Peyer's patch (tissue), 4 donors: ENCODE measurements around the gene PTTG1IP. TPM values are rescaled to one million over a fixed set of nuclear protein-coding genes. Genes with fewer than 3 reads are reported as not detected.

Experiments
- DNase-seq, 3 donors: peaks; one replicate each; pipeline ENCODE4 v3.0.0-alpha.2; 2017 to 2019
- H3K27ac ChIP-seq, 4 donors: fragments of 200-600 bp; sonication (generic); one replicate each; pipeline ENCODE4 v1.5.1; 2016 to 2019
- H3K27me3 ChIP-seq, 2 donors: fragments of 200-600 bp; sonication (generic); one replicate each; pipeline ENCODE4 v1.5.1; 2019
- H3K36me3 ChIP-seq, 3 donors: fragments of 200-600 bp; sonication (generic); one replicate each; pipeline ENCODE4 v1.5.1; 2016 to 2019
- H3K4me1 ChIP-seq, 4 donors: fragments of 200-600 bp; sonication (generic); one replicate each; pipeline ENCODE4 v1.5.1; 2016 to 2019
- H3K4me3 ChIP-seq, 4 donors: fragments of 200-600 bp; sonication (generic); 1 replicate in 3 of 4; 2 replicates in 1 of 4; pipeline ENCODE4 v1.5.1; 2016 to 2019; ENCODE audit warnings: mild to moderate bottlenecking in 1 of 4
- H3K9me3 ChIP-seq, 4 donors: fragments of 200-600 bp; sonication (generic); one replicate each; pipeline ENCODE4 v1.5.1; 2016 to 2019; ENCODE audit warnings: mild to moderate bottlenecking in 1 of 4
- POLR2A ChIP-seq, 2 donors: fragments of 450-650 bp; IDR thresholded peaks; one replicate each; pipeline ENCODE4 v1.5.1; 2017; ENCODE audit warnings: antibody characterized with exemption in 2 of 2, mild to moderate bottlenecking in 2 of 2, moderate library complexity in 2 of 2
- total RNA-seq, 4 donors: library from RNA; depleted of rRNA; stranded (reverse); fragments of >200 nt; gene quantifications; one replicate each; pipeline ENCODE4 v1.1.0, GENCODE V29; 2016
- TF ChIP-seq, protein P1 (sequence below), 6 experiments: fragments of 450-650 bp in 4 of 6; fragments of 200-600 bp in 2 of 6; sonication (generic) in 1 of 6; IDR thresholded peaks; one replicate each; pipeline ENCODE4 v1.5.1; 2017 to 2019; ENCODE audit warnings: antibody characterized with exemption in 6 of 6, mild to moderate bottlenecking in 3 of 6, moderate library complexity in 1 of 6

The PTTG1IP gene
- total RNA-seq, 4 donors from 2014 or later = 69.3 to 495 (median 390) TPM

DNA sequence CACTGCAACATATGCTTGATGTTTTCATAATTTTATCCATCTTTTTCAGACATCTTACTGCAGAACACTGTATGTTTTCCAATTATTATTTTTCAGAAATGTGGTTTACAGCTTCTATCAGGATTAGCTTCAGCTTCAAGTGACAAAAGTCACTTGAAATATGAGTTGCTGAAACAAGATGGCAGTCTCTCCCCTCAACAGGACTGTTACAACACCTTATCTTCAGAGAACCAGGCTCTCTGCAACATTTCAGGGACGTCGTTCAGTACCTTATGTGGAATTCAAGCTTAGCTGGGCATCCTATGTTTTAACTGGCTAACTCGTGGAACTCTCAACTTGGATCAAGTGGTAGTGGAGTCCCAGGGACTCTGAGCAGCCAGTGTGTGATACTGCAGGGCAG lies 69.8 kb downstream of the PTTG1IP start:
- TF ChIP-seq POLR2A (IDR thresholded peaks at IDR 0.05) = no peak
- TF ChIP-seq, protein P1, sequence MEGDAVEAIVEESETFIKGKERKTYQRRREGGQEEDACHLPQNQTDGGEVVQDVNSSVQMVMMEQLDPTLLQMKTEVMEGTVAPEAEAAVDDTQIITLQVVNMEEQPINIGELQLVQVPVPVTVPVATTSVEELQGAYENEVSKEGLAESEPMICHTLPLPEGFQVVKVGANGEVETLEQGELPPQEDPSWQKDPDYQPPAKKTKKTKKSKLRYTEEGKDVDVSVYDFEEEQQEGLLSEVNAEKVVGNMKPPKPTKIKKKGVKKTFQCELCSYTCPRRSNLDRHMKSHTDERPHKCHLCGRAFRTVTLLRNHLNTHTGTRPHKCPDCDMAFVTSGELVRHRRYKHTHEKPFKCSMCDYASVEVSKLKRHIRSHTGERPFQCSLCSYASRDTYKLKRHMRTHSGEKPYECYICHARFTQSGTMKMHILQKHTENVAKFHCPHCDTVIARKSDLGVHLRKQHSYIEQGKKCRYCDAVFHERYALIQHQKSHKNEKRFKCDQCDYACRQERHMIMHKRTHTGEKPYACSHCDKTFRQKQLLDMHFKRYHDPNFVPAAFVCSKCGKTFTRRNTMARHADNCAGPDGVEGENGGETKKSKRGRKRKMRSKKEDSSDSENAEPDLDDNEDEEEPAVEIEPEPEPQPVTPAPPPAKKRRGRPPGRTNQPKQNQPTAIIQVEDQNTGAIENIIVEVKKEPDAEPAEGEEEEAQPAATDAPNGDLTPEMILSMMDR (IDR thresholded peaks at IDR 0.05) = no peak
- Histone ChIP-seq H3K4me1 (peaks cover 0 to 27% (median 6%) of the 10 kb centered on the region in 4 donors), H3K27ac (no peak overlapping the region), H3K9me3 (no peaks in the 10 kb centered on the region), H3K4me3 (no peak overlapping the region), H3K27me3 (no peaks in the 10 kb centered on the region), H3K36me3 (peaks cover 0 to 44% (median 0%) of the 10 kb centered on the region in 3 donors)
- no peak for DNase-seq

DNA sequence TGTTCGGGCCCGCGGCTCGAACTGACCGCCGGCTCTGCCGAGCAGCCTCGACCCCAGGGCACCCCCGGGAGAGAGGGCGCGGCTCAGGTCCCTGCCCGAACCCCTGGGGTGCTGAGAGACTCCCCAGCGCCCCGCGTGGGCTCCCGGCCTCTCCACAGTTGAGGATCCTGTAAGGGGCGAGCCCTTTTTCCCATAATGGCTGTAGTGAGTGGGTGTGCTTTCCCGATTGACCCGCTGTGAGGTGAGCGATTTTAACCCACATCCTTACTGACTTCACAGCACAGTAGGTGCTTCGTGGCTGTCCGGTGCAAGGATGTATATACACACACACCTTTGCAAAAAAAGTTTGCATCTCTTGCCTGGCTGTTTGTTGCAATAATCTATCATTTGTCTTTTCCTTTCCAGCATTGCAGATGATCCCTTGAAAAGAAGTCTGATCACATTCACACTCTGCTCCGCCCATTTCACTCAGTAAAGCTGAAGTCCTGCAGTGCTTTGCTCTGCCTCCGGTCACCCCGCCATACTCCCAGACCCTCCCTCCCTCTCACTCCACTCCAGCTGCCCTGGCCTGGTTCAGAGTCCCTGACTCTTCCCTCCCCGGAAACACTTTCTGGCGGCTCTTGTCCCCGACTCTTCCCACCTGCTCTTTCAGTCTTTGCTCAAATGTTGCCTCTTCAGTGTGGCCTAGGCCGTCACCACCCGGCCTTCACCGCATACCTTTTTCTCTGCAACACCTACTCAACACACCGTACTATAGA lies 70.9 kb downstream of the PTTG1IP start:
- H3K27me3 ChIP-seq = no peaks in the 10 kb centered on the region
- no peak for DNase-seq
- H3K36me3 ChIP-seq = peaks cover 0 to 34% (median 0%) of the 10 kb centered on the region in 3 donors
- H3K27ac ChIP-seq = peak overlapping the region; percentile 64 to 86 (median 69)
- TF ChIP-seq POLR2A (IDR thresholded peaks at IDR 0.05) = no peak
- TF ChIP-seq, protein P1 (IDR thresholded peaks at IDR 0.05) = no peak
- no peaks in the 10 kb centered on the region for H3K9me3 ChIP-seq
- peaks cover 0 to 27% (median 6%) of the 10 kb centered on the region in 4 donors for H3K4me1 ChIP-seq
- H3K4me3 ChIP-seq = peak overlapping the region; percentile 81 to 99 (median 88)

DNA sequence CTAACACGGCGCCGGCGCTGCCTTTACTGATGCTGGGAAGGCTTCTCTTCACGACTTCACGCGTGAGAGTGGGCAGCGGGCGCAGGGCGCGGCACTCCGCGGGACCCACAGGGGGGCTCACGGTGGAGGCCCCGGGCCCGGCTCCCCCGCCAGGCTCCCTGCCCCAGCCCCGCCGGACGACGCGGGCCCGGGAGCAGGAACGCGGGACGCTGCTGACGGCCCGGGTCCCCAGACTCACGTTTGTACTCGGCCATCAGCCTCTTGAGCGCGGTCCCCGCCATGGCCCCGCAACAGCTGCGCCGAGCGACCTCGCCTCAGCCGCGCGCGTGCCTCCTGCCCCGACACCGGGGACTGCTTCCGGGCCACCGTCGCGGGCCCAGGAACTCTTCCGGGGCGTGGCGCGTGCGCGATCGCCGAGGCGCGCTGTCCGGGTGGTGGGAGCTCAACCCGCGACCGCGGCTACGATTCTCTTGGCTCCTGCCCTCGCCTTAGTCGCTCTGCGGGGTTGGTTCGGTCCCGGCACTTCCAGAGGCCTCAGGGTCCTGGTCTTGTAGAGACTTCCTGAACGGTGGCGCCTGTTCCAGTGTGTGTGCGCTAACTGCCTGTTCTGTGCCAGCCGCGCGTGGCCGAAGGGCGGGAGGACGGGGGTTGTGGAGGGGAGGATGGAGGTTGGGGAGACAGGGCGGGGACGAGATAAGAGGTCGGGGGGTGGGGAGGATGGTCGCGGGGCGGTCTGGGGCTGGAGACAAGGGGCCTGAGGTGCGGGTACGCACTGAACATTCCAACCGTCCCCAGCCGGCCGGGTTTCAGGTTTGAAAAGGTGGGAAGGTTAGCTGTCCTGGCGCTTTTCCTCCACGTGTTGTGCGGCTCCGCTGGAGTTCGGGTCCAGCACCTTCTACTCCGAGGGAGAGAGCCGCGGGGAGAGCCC lies 71.8 kb downstream of the PTTG1IP start, which contains the start of gene UBE2G2:
TSS of gene UBE2G2 (minus strand) at position 353 of the 928 bp plus-strand sequence. CDS start at position 281, 72 bp downstream.
- peak within 1 kb of the TSS; percentile 64 to 86 (median 69) for H3K27ac ChIP-seq
- H3K4me3 ChIP-seq = peak within 1 kb of the TSS; percentile 81 to 99 (median 88)
- peak; percentile 78 to 91 (median 90) for DNase-seq

DNA sequence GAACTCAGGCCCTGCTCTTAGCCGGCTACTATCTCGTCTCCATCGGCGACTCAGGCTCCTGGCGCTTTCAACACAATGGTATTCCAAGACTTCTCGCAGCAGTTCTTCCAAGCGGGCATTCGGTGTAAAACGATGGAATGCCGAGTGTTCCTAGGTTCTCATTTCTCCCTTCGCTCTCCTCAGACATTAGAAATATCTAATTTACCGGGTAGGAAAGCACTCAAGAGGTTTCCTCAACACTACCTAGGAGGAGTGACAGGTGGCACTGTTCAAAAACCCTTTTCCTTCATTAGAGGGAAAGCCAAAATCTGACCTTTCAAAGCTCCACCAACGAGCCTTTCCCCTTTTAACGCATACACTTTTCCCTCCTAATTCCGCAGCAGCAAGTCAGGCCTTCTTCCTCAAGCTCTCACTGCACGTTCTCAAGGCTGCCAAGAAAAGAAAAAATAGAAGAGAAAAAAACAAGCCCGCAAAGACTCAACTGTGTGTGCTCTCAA lies 72.5 kb downstream of the PTTG1IP start:
- Histone ChIP-seq H3K36me3 (peaks cover 0 to 19% (median 0%) of the 10 kb centered on the region in 3 donors), H3K4me3 (peak overlapping the region; percentile 81 to 99 (median 88)), H3K4me1 (peaks cover 0 to 27% (median 6%) of the 10 kb centered on the region in 4 donors), H3K27me3 (no peaks in the 10 kb centered on the region), H3K27ac (peak overlapping the region; percentile 64 to 86 (median 69)), H3K9me3 (no peaks in the 10 kb centered on the region)
- TF ChIP-seq, protein P1 (IDR thresholded peaks at IDR 0.05) = peak; percentile 19 to 54 (median 42)
- no peak for TF ChIP-seq POLR2A (IDR thresholded peaks at IDR 0.05)
- no peak for DNase-seq

More for the DNA sequence above, 71.8 kb downstream of the PTTG1IP start, which contains the start of gene UBE2G2:
- Histone ChIP-seq H3K9me3 (no peaks in the 10 kb centered on the region), H3K4me1 (peaks cover 0 to 27% (median 6%) of the 10 kb centered on the region in 4 donors), H3K36me3 (peaks cover 0 to 26% (median 0%) of the 10 kb centered on the region in 3 donors), H3K27me3 (no peaks in the 10 kb centered on the region)
- TF ChIP-seq, protein P1 (IDR thresholded peaks at IDR 0.05) = no peak
- peak; percentile 44 to 60 for TF ChIP-seq POLR2A (IDR thresholded peaks at IDR 0.05)

DNA sequence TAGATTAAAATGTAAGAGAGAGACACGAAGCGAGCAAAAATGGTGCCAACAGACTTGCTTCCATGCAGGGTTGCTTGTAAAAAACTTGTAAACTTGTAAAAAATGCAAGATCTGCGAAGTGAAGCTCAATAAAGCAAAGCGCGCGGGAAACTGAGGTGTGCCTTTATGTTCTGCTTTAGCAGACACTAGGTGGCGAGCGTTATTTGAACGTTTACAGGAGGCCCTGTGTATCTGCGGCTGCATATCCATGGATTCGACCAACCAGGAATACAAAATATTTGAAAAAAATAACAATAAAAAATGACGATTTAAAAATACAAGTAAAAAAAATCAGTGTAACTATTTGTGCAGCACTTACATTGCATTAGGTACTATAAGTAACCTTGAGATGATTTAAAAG lies 73.4 kb downstream of the PTTG1IP start:
- H3K4me3 ChIP-seq = peak overlapping the region in 1 of 4 donors; percentile 81
- no peaks in the 10 kb centered on the region for H3K9me3 ChIP-seq
- TF ChIP-seq, protein P1 (IDR thresholded peaks at IDR 0.05) = peak in 4 of 6 experiments; percentile 18 to 53 (median 50)
- no peak for TF ChIP-seq POLR2A (IDR thresholded peaks at IDR 0.05)
- peaks cover 0 to 27% (median 6%) of the 10 kb centered on the region in 4 donors for H3K4me1 ChIP-seq
- peak in 1 of 3 donors; percentile 63 for DNase-seq
- no peak overlapping the region for H3K27ac ChIP-seq
- peaks cover 0 to 10% (median 0%) of the 10 kb centered on the region in 3 donors for H3K36me3 ChIP-seq
- H3K27me3 ChIP-seq = no peaks in the 10 kb centered on the region
